ENCODE measurements around the gene DHRS2.

The DHRS2 gene

GRCh38 chr14:23612354-23612732 lies 23.8 kb upstream of the DHRS2 start:
- no peak for DNase-seq (ENCODE audit: low read depth in 2 of 2)

- DNase-seq (ENCODE audit: low read depth in 2 of 2), result no peak
These were observed 23.4 kb upstream of the DHRS2 start for GRCh38 chr14:23612802-23613201.

DNA sequence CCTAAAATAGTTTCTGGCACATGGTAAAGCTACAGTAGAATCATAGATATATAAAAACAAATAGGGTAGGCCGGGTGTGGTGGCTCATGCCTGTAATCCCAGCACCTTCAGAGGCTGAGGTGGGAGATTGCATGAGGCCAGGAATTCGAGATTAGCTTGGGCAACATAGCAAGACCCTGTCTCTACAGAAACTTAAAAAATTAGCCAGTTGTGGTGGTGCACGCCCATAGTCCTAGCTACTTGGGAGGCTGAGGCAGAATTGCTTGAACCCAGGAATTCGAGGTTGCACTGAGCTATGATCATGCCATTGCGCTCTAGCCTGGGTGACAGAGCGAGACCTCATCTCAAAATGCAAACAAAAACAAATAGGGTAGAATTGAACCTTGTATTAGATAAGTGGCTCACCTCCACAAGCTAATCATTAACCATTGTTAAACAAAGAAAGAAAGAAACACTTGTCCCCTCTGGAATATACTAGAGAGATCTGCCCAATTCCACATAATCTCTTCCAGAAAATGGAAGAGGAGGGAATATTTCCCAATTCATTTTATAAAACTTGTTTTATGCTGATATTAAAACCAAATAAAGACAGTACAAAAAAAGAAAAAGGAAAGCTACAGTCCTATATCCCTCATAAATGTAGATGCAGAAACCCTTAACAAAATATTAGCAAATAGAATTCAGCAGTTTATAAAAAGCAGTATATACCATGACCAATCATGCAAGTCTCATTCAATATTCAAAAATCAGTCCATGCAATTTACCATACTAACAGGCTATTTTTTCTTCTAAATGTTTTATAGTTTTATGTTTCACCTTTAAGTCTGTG lies 22.7 kb upstream of the DHRS2 start:
- no peak for DNase-seq (ENCODE audit: low read depth in 2 of 2)

- no peak for DNase-seq (ENCODE audit: low read depth in 2 of 2)
These were observed 21.8 kb upstream of the DHRS2 start for GRCh38 chr14:23614395-23614828.

DNA sequence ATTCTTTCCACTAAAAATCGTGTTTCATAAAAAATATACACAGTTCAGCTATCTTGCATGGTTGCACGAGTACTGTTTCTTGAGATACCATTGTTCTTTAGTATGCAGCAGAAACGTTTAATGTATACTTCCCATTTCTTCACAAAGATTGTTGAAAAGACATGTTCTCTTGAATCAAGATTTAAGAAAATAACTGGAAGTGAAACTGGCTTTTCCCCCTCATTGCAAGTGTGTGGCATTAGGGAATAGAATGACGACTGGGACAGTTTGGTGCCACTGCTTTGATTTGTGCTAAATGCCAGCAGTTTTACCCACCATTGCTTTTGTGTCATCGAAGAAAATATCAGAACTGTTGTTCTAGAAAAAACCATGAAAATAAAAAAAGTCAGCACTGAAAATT lies 20.3 kb upstream of the DHRS2 start:
- DNase-seq (ENCODE audit: low read depth in 2 of 2), result no peak

DNA sequence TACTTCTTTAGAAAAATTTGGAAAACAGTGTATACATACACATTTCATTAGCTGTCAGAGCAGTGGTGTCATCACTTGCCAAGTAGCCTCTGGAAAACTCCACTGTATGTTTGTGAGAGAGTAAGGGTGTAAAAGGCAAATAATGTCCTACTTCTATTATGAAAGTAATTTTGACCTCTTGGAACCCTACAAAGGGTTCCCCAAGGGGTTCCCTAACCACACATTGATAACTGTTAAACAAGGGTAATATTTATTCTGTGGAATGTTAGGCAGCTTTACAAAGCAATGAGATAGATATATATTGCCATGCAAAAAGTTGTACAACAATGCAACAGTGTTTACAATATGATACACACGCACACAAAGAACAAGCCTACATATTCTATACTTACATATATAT lies 18.6 kb upstream of the DHRS2 start:
- DNase-seq (ENCODE audit: low read depth in 2 of 2), result no peak

GRCh38 chr14:23618415-23618988 lies 17.7 kb upstream of the DHRS2 start:
- DNase-seq (ENCODE audit: low read depth in 2 of 2), result no peak

DNA sequence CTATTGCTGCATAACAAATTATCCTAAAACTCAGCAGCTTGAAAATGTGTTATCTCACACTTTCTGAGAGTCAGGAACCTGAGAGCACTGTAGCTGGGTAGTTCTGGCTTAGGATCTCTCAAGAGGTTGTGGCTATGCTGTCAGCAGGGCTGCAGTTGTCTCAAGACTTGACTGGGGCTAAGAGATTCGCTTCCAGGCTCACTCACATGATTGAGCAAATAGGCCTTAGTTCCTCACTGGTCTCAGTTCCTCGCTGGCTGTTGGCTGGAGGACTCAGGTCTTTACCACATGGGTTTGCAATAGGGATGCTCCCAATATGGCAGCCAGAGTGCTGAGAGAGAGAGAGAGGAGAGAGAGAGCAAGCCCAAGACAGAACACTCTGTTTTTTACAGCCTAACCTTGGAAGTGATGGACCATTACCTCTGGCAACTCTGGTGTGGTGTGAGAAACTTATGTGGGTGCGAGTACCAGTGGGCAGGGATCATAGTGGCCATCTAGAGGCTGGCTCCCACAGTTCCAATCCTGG lies 15.9 kb upstream of the DHRS2 start:
- DNase-seq (ENCODE audit: low read depth in 2 of 2), result no peak

- DNase-seq (ENCODE audit: low read depth in 2 of 2), result no peak
These were observed 14.8 kb upstream of the DHRS2 start for GRCh38 chr14:23621204-23621931.

- no peak for DNase-seq (ENCODE audit: low read depth in 2 of 2)
These were observed 14.0 kb upstream of the DHRS2 start for GRCh38 chr14:23621932-23622730.

DNA sequence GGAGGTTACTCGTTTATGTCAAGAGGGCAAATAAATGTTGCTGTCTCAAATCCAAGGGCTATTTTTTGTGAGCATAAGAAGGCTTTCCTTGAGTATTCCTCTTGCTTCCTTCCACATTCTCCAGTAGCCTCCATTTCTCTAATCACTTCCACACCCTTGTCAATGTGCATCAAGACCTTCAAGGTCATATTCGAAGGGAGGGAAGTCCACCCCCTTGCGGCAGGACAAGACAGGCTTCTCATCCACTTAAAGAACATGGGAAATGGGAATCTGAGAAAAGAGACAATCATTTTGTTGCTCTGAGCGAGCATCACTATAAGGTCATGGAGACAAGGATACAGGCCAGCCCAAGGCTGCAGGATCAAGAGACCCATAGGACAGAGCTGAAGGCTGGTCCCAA lies 13.2 kb upstream of the DHRS2 start:
- no peak for DNase-seq (ENCODE audit: low read depth in 2 of 2)

GRCh38 chr14:23623962-23624361 lies 12.2 kb upstream of the DHRS2 start:
- no peak for DNase-seq (ENCODE audit: low read depth in 2 of 2)

DNA sequence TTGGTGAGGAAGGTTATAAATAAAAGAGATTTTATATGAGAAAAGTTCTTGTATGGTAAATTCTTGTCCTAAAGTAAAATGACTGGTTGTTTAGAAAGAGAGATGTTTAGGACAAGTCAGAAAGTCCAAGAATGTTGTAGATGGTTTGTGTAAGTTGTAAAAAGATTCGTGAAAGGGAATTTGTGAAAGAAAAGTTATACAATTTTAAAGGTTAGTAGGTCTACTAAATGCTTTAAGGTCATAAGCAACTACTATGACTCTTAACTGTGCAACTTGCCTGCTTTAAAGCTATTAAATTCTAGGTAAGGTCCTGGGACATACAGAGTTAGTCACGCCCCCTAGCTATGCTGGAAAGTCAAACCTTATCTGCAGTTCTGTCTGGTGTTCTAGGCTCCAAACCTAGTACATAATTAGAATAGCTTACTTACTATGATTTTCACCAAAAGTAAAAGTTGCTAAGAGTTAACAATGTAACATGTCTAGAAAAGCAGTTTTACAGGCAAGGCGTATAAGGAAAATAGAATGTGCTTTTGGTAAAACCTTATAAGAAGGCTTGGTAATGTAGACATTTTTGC lies 11.2 kb upstream of the DHRS2 start:
- DNase-seq (ENCODE audit: low read depth in 2 of 2), result no peak

- DNase-seq (ENCODE audit: low read depth in 2 of 2), result no peak
These were observed 9.2 kb upstream of the DHRS2 start for GRCh38 chr14:23626946-23627345.

DNA sequence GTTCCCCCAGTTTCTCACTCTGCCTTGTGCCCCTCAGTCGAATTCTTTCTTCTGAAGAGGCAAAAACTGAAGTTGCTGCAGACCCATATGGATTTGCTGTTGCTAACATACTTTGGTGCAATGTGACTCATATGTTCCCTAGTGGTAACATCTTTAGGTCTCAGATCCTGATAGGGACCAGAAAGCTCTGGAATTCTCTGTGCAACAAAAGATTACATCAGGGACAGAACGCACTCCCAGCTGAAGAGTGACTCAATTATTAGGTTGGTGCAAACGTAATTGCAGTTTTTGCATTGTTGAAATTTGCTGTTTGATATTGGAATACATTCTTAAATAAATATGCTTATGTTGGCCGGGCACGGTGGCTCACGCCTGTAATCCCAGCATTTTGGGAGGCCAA lies 8.2 kb upstream of the DHRS2 start:
- no peak for DNase-seq (ENCODE audit: low read depth in 2 of 2)

DNA sequence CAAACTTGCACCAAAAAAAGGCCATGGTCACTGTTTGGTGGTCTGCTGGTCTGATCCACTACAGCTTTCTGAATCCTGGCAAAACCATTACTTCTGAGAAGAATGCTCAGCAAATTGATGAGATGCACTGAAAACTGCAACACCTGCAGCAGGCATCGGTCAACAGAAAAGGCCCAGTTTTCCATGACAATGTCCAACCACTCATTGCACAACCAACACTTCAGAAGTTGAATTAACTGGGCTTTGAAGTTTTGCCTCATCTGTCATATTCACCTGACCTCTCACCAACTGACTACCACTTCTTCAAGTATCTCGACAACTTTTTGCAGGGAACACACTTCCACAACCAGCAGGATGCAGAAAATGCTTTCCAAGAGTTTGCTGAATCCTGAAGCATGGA lies 7.0 kb upstream of the DHRS2 start:
- DNase-seq (ENCODE audit: low read depth in 2 of 2), result no peak

DNA sequence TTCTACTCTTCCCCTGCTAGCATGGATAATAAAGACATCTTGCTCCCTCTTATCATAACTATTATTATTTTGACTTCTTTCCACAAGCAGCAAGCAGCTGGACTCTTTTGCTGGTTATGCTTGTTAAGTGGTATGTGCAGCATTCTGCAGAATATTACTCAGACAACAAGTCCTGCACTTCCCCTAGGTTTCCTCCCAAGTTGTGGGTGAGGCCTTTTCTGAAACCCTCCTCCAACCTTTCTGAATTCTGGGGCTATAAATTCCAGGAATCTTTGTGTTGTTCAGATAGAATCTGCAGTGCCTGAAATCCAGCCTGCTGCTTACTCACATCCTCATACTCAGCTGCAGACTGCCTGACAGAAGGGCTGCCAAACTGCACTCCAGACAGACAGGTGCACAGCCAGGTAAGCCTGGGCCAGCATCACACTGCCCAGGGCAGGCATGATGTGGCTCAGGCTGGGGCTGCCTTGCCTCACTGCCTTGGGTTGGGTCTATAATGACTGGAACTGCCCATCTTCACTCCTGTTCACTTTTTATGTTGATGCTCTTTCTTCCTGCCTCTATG lies 6.2 kb upstream of the DHRS2 start:
- DNase-seq (ENCODE audit: low read depth in 2 of 2), result no peak

GRCh38 chr14:23630687-23631086 lies 5.5 kb upstream of the DHRS2 start:
- DNase-seq (ENCODE audit: low read depth in 2 of 2), result no peak

- no peak for DNase-seq (ENCODE audit: low read depth in 2 of 2)
These were observed 4.9 kb upstream of the DHRS2 start for GRCh38 chr14:23631234-23631633.

DNA sequence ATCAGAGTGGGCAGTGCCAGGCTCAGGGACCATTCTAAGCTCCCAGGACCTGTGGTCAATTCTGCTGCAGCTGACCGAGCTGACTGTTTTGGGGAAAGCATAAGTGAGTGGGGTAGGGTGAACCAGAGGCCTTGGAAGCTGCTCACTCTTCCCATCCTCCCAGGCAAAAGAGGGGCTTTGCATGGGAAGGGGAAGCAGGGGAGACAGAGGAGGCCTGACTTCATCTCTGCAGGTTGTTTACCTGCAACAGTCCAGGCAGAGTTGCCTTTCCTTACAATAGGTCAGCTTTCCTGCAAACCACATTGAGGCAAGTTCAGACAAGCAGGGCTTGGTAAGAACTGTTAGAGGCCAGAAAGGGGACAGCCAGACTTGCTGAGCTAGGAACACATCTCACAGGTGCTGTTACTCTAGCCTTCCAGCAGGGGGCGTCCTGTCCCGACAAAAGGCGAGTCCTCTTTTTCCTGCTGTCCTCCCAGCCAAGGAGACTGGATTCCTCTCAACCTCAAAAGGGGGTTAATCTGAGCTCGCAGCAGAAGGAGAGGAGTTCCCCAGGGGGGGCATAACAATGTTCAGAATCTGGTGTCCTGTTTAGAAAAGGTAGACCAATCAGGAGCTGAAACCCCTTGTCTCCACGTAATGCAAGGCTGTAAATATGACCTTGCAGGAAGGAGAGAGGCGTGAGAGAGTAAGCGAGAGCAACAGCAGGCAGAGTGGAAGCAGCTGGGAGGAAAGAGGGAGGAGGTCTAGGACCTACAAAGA lies 4.3 kb upstream of the DHRS2 start:
- peak; percentile 36 to 46 for DNase-seq (ENCODE audit: low read depth in 2 of 2)
